ENCODE results near the gene DENND6B. TPM values are rescaled to one million over a fixed set of nuclear protein-coding genes. Genes with fewer than 3 reads are reported as not detected.
"Not testable (repeated sequence)": the region's sequence is repeated elsewhere in the genome, so short reads cannot be mapped to it uniquely, and the experiment has no call there.

Gene DENND6B
- total RNA-seq, 6 donors from 2014 or later: 9.5 to 24.1 (median 12.7) TPM

DNA sequence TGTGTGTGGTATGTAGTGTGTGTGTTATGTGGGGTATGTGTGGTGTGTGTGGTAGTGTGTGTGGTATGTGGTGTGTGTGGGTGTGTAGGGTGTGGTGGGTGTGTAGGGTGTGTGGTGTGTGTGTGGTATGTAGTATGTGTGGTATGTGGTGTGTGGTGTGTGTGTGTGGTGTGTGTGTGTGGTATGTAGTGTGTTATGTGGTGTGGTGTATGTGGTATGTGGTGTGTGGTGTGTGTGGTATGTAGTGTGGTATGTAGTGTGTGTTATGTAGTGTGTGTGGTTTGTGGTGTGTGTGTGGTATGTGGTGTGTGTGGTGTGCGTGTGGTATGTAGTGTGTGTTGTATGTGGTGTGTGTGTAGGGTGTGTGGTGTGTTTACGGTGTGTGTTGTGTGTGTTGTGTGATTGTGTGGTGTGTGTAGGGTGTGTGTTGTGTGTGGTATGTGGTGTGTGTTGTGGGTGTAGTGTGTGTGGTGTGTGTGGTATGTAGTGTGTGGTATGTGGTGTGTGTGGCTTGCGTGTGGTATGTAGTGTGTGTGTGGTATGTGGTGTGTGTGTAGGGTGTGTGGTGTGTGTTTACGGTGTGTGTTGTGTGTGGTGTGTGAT, 12.1 kb upstream of the DENND6B start:
- Histone ChIP-seq H3K4me3 (no peak overlapping the region), H3K36me3 (no peaks in the 10 kb centered on the region), H3K27me3 (no peaks in the 10 kb centered on the region), H3K27ac (no peak overlapping the region), H3K9me3 (no peaks in the 10 kb centered on the region), H3K4me1 (peaks cover 7 to 12% (median 12%) of the 10 kb centered on the region in 4 donors)
- ATAC-seq (ENCODE audit: low FRiP score in 2 of 2) (no peak), DNase-seq (no peak)
- 96 to 100% methylated on average over 4 of the region's 4 CpGs for WGBS, 2 donors
- TF ChIP-seq, protein P1, sequence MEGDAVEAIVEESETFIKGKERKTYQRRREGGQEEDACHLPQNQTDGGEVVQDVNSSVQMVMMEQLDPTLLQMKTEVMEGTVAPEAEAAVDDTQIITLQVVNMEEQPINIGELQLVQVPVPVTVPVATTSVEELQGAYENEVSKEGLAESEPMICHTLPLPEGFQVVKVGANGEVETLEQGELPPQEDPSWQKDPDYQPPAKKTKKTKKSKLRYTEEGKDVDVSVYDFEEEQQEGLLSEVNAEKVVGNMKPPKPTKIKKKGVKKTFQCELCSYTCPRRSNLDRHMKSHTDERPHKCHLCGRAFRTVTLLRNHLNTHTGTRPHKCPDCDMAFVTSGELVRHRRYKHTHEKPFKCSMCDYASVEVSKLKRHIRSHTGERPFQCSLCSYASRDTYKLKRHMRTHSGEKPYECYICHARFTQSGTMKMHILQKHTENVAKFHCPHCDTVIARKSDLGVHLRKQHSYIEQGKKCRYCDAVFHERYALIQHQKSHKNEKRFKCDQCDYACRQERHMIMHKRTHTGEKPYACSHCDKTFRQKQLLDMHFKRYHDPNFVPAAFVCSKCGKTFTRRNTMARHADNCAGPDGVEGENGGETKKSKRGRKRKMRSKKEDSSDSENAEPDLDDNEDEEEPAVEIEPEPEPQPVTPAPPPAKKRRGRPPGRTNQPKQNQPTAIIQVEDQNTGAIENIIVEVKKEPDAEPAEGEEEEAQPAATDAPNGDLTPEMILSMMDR (IDR thresholded peaks at IDR 0.05): no peak
- no peak for TF ChIP-seq POLR2A (IDR thresholded peaks at IDR 0.05)

DNA sequence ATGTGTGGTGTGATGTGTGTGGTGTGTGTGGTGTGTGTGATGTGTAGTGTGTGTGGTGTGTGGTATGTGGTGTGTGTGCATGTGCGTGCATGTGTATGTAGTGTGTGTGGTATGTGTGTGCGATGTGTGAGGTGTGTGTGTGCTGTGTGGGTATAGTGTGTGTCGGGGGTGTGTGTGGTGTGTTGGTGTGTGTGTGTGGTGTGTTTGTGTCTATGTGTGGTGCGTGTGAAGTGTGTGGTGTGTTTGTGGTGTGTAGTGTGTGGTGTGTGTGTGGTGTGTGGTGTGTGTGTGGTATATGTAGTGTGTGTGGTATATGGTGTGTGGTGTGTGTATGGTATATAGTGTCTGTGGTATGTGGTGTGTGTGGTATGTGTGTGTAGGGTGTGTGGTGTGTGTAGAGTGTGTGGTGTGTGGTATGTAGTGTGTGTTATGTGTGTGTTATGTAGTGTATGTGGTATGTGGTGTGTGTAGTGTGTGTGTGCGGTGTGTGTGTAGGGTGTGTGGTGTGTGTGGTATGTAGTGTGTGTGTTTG, 11.3 kb upstream of the DENND6B start:
- H3K9me3 ChIP-seq: no peaks in the 10 kb centered on the region
- peaks cover 7 to 12% (median 12%) of the 10 kb centered on the region in 4 donors for H3K4me1 ChIP-seq
- no peak for ATAC-seq (ENCODE audit: low FRiP score in 2 of 2)
- H3K27me3 ChIP-seq: no peaks in the 10 kb centered on the region
- 95% methylated on average over 5 of the region's 5 CpGs for WGBS, 2 donors
- TF ChIP-seq EP300 (IDR thresholded peaks at IDR 0.05) (no peak), POLR2AphosphoS5 (IDR thresholded peaks at IDR 0.05) (no peak), POLR2A (IDR thresholded peaks at IDR 0.05) (no peak)
- TF ChIP-seq, protein P1 (IDR thresholded peaks at IDR 0.05): no peak
- no peak overlapping the region for H3K4me3 ChIP-seq
- H3K36me3 ChIP-seq: no peaks in the 10 kb centered on the region
- DNase-seq: no peak
- no peak overlapping the region for H3K27ac ChIP-seq

DNA sequence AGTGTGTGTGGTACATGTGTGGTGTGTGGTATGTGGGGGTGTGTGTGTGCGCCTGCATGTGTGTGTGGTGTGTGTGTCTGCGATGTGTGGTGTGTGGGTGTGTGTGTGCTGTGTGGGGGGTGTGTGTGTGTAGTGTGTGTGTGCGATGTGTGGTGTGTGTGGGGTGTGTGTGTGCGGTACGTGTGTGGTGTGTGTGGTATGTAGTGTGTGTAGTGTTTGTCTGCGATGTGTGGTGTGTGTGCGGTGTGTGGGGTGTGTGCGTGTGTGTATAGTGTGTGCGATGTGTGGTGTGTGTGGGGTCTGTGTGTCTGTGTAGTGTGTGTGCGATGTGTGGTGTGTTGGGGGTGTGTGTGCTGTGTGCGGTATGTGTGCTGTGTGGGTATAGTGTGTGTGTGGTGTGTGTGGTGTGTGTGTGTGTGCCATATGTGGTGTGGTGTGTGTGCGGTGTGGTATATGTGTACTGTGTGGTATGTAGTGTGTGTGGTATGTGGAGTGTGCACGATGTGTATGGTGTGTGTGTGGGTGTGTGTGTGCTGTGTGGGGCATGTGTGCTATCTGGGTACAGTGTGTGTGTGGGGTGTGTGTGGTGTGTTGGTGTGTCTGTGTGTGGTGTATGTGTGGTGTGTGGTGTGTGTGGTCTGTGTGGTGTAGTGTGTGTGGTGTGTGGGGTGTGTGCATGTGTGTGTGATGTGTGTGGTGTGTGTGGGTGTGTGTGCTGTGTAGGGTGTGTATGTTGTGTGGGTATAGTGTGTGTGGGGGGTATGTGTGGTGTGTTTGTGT, 10.6 kb upstream of the DENND6B start:
- Histone ChIP-seq H3K27ac (no peak overlapping the region), H3K36me3 (no peaks in the 10 kb centered on the region), H3K4me1 (peaks cover 5 to 7% (median 6%) of the 10 kb centered on the region in 4 donors), H3K9me3 (no peaks in the 10 kb centered on the region), H3K4me3 (no peak overlapping the region), H3K27me3 (no peaks in the 10 kb centered on the region)
- ATAC-seq (ENCODE audit: low FRiP score in 2 of 2): no peak
- 96% methylated on average over 13 of the region's 13 CpGs for WGBS, 2 donors
- DNase-seq: no peak
- TF ChIP-seq POLR2AphosphoS5 (IDR thresholded peaks at IDR 0.05) (no peak), EP300 (IDR thresholded peaks at IDR 0.05) (no peak), POLR2A (IDR thresholded peaks at IDR 0.05) (no peak)
- TF ChIP-seq, protein P1 (IDR thresholded peaks at IDR 0.05): no peak

DNA sequence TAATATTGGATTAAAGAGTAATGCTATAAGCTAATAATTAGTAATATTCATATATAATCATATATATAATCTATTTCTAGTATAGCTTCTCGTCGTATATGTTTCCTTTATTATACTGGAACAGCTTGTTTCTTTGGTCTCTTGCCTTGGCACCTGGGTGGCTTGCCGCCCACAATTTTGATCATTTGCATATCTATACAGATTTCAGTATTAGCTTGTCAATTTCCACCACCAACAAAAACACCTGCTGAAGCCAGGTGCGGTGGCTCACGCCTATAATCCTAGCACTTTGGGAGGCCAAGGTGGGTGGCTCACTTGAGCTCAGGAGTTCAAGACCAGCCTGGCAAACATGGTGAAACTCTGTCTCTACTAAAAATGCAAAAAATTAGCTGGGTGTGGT, 7.6 kb upstream of the DENND6B start:
- not testable (repeated sequence) for H3K4me1 ChIP-seq; H3K27me3 ChIP-seq; ATAC-seq (ENCODE audit: low FRiP score in 2 of 2); H3K9me3 ChIP-seq; H3K27ac ChIP-seq; DNase-seq; H3K4me3 ChIP-seq; H3K36me3 ChIP-seq
- 88 to 93% methylated on average over 5 of the region's 5 CpGs for WGBS, 2 donors

DNA sequence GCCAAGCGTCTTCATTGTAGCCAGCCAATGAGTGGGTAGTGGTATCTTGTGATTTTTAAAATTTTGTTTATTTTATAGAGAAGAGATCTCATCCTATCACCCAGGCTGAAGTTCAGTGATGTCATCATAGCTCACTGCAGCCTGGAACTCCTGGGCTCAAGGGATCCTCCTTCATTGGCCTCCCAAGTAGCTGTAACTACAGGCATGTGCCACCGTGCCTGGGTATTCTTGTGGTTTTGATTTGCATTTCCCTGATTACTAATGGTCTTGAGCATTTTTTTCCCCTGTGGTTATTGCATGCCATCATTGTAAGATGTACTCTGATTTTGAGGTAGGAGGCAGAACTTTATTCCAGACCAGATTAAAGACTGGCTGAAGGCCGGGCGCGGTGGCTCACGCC, 2.4 kb upstream of the DENND6B start:
- Histone ChIP-seq H3K27me3 (no peaks in the 10 kb centered on the region), H3K4me1 (peaks cover 12 to 20% (median 18%) of the 10 kb centered on the region in 4 donors), H3K36me3 (no peaks in the 10 kb centered on the region), H3K4me3 (no peak overlapping the region), H3K27ac (no peak overlapping the region), H3K9me3 (no peaks in the 10 kb centered on the region)
- DNase-seq (no peak), ATAC-seq (ENCODE audit: low FRiP score in 2 of 2) (no peak)
- TF ChIP-seq POLR2A (IDR thresholded peaks at IDR 0.05): no peak
- TF ChIP-seq, protein P1 (IDR thresholded peaks at IDR 0.05): no peak
- 84 to 89% methylated on average over 6 of the region's 6 CpGs for WGBS, 2 donors
